ENCODE measurements around the gene LRRC8B.

The LRRC8B gene

DNA sequence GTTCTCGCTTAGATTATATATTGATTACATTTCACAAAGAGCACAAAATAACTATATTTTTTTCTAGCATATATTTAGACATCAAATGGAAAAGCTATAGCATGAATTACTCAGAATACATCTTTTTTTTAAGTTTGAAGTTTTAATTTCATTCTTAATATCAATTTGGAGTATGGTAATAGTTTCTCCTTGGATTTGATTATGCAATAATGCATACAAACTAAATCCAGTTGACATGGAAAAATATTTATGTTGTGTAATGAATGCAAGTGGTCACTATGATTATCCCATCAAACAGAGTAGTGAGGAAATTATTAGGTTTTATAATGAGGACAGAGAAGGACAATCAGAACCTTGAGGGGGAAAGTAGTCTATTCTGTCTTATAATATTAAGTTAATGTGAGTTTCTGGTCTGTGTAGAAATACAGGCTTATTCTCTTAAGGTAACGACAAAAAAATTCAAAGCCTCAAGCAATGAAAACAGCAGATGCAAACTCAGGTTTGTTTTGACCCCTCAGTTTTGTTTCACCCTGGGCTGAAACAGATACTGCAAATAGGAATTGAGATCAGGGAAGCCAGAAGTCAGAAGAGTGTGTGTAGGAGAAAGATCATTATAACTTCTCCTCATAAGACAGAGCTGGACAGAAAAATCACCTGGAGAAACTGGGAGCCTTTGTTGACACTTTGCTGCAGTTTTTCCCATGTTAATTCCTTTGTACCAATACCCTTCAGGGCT is 23.7 kb downstream of the LRRC8B start:
- FAIRE-seq = no peak

DNA sequence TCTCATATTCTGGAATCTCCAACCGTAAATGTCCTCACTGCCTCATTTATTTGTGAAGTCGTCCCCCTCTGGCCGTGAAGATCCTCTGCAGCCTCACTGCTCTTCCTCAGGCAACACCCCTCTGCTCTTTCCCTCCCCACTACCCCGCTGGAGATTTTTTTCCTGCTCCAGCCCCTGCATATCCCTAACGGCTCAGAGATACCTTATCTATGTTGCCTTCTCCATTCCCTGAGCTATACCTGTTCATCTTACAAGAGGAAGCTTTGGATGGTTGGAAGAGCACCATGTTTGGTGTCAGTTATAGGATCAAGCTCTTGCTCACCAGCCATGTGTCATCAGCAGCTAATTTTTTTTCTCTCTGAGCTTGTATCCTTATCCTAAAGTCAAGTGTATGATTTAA is 26.4 kb downstream of the LRRC8B start:
- FAIRE-seq = no peak

- no peak for FAIRE-seq
These were observed 27.9 kb downstream of the LRRC8B start for GRCh38 chr1:89552471-89553081.

GRCh38 chr1:89553157-89553556 is 28.5 kb downstream of the LRRC8B start:
- no peak for FAIRE-seq

GRCh38 chr1:89555550-89555949 is 30.9 kb downstream of the LRRC8B start:
- no peak for FAIRE-seq

GRCh38 chr1:89556726-89557444 is 32.3 kb downstream of the LRRC8B start:
- FAIRE-seq = no peak

DNA sequence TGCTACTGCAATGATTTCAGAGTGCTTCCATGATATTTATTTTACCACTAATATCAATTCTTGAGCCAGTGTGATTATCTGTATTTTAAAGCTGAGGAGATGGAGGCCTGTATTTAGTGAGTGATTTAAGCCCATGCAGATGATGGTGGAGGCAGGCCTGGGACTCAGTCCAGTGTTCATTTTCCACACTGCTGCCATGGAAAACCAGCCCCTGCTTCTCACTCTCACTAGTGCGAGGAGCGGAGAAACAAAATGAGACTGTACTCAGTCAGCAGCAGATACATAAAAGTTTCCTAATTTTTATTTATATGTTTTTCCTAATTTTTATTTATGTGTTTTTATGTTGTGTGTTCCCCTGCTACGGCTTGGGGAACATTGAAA is 32.8 kb downstream of the LRRC8B start:
- no peak for FAIRE-seq

DNA sequence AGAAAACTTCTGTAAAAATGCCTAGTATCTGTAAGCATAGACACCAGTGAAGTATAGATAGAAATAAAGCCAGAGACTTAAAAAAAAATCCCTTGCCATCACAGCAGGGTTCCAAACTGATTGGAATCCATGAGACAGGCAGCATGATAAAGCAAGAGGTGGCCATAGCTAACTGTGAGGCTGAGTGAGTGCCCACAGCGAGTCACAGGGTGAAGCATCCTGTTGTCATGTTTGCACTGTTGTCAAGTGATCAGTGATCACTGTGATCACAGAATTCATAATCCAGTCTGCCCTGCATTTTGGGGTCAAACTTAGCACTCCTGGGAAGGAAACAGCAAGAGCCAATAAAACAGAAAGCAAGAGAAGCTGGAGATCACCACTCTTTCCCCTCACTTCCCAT is 33.3 kb downstream of the LRRC8B start:
- no peak for FAIRE-seq

GRCh38 chr1:89563957-89564604 is 39.5 kb downstream of the LRRC8B start:
- no peak for FAIRE-seq

DNA sequence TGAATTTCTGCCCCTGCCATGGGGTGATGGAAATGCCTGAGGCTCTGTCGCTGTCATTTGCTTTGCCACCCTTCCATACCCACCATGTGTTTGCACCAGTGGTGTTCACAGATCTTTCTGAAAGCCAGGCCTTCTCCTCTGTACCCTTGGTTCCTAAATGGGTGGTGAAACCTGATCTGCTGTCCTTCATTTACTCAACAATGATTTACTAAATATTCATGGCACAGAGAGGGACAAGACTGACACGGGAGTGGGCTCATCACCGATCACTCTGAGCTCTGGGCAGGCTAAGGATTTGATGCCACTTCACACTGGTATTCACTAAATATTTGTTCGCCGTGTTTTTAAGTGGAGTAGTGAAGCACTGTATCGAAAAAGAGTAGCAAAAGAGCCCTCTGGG is 40.9 kb downstream of the LRRC8B start:
- FAIRE-seq = no peak

- no peak for FAIRE-seq
These were observed 42.1 kb downstream of the LRRC8B start for GRCh38 chr1:89566761-89567174.

DNA sequence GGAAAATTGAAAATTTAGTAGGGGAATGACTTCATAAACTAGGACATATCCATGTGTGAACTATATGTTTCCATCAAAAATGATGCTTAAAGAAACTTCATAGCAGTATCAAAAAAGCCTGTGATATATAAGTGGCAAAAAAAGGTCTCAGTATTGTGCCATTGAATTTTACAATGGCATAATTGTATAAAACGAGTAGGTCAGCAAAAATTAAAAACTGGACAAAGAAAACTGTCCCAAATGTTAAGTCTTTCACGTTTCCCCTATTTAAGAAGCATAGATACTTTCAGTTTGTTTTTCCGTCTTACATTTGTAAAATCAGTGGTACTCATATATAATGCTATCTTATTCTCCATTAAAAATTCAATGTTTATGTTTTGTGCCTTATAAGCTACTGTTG is 43.2 kb downstream of the LRRC8B start:
- FAIRE-seq = no peak

- no peak for FAIRE-seq
These were observed 48.8 kb downstream of the LRRC8B start for GRCh38 chr1:89573410-89573809.

- FAIRE-seq = no peak
These were observed 50.0 kb downstream of the LRRC8B start for GRCh38 chr1:89574621-89575020.

DNA sequence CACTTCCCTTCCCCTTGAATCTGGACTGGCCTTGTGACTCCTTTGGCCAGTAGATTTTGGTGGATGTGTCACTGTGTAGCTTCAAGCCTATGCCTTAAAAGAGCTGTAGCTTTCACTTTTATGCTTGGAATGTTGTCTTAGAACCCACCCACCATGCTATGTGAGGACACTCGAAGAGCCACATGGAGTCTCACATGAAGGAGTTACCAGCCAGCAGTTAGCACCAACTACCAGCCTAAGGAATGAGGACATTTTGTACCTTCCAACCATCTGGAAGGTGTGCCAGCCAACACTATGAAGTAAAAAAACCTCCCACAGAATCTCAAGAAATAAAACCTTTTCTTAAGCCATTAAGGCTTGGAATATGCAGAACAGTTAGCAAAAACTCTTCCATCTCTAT is 50.6 kb downstream of the LRRC8B start:
- no peak for FAIRE-seq

GRCh38 chr1:89576013-89576412 is 51.4 kb downstream of the LRRC8B start:
- no peak for FAIRE-seq

DNA sequence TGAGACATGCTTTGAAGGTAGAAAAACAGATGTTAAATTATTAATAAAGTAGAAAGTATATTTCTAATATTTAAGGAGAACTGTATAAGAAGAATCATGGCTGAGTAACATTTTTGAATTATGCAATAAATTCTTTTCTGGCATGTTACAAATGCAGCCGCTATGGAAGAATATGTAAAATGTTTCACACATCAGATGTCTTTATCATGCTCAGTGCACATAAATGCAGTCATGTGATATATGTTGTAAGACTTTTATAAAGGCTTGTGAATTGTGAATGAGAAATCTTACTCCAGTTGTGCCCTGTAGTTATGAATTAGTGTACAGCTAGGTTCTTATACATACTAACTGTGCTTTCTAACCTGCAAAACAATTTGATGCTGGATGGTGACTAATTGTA is 53.5 kb downstream of the LRRC8B start:
- no peak for FAIRE-seq

DNA sequence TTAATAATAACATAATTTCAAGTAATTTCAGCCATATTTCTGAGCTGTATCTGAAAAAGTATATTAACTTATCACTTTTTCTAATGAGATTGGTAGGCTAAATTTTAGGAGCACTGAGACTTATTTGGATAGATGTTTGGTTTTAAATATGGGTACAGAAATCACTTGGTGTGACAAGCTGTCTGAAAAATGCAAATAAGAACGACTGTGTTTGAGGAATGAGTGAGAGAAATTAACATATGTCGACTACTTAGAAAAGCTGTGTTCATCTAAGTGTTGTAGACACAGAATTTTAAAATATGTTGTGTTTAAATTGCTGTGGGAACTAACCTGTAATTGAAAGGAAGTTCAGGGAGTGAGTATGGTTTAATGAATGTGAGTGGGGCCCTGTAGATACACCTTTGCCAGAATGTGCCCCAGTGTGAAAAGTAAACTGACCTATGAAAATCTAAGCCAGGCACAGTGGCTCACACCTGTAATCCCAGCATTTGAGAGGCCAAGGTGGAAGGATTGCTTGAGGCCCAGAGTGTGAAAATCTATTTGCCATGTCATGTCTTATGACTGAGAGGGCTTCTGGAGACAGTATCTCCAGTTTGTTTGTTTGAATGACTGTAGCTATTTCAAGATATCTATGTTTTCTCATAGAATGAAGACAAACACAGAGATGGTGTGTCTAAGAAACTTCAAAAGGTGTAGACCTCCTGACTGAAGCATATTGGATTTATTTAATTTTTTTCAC is 54.5 kb downstream of the LRRC8B start:
- FAIRE-seq = no peak

GRCh38 chr1:89580036-89580435 is 55.4 kb downstream of the LRRC8B start:
- FAIRE-seq = no peak

GRCh38 chr1:89581859-89582258 is 57.2 kb downstream of the LRRC8B start:
- FAIRE-seq = no peak

DNA sequence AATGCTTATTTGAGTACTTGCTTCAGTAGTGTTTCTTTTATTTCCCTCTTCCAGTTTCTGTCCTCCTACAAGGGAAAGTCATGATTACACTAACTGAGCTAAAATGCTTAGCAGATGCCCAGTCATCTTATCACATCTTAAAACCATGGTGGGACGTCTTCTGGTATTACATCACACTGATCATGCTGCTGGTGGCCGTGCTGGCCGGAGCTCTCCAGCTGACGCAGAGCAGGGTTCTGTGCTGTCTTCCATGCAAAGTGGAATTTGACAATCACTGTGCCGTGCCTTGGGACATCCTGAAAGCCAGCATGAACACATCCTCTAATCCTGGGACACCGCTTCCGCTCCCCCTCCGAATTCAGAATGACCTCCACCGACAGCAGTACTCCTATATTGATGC is 57.9 kb downstream of the LRRC8B start:
- no peak for FAIRE-seq

DNA sequence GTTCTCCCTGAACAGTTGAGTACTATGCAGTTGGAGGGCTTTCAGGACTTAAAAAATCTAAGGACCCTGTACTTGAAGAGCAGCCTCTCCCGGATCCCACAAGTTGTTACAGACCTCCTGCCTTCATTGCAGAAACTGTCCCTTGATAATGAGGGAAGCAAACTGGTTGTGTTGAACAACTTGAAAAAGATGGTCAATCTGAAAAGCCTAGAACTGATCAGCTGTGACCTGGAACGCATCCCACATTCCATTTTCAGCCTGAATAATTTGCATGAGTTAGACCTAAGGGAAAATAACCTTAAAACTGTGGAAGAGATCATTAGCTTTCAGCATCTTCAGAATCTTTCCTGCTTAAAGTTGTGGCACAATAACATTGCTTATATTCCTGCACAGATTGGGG is 59.6 kb downstream of the LRRC8B start:
- no peak for FAIRE-seq

GRCh38 chr1:89584781-89585180 is 60.2 kb downstream of the LRRC8B start:
- no peak for FAIRE-seq

Measured in TTC549 (cell line).